ENCODE measurements around the gene ADGRG3.

ADGRG3 gene

GRCh38 chr16:57668263-57668571 lies at the start of gene ADGRG3:
Gene ADGRG3, plus strand, starts transcription at chr16:57668306. Its CDS starts 42 bp downstream, at chr16:57668348.
- no peak within 1 kb of the TSS for H3K4me3 ChIP-seq (ENCODE audit: low read depth, low read length)
- no peak for TF ChIP-seq CTCF (IDR thresholded peaks at IDR 0.05; ENCODE audit: insufficient read depth, low read depth, low read length, missing control alignments)
- DNase-seq (ENCODE audit: low read depth) = no peak

GRCh38 chr16:57619133-57619605 lies 48.9 kb upstream of the ADGRG3 start:
- TF ChIP-seq CTCF (IDR thresholded peaks at IDR 0.05; ENCODE audit: insufficient read depth, low read depth, low read length, missing control alignments) = no peak
- DNase-seq (ENCODE audit: low read depth) = no peak

GRCh38 chr16:57619606-57620334 lies 48.3 kb upstream of the ADGRG3 start:
- TF ChIP-seq CTCF (IDR thresholded peaks at IDR 0.05; ENCODE audit: insufficient read depth, low read depth, low read length, missing control alignments) = no peak
- H3K4me3 ChIP-seq (ENCODE audit: low read depth, low read length) = no peak overlapping the region
- DNase-seq (ENCODE audit: low read depth) = no peak

More at GRCh38 chr16:57619133-57619605, 48.9 kb upstream of the ADGRG3 start:
- no peak overlapping the region for H3K4me3 ChIP-seq (ENCODE audit: low read depth, low read length)

- H3K4me3 ChIP-seq (ENCODE audit: low read depth, low read length) = no peak overlapping the region
- DNase-seq (ENCODE audit: low read depth) = no peak
- no peak for TF ChIP-seq CTCF (IDR thresholded peaks at IDR 0.05; ENCODE audit: insufficient read depth, low read depth, low read length, missing control alignments)
These were observed 47.5 kb upstream of the ADGRG3 start for GRCh38 chr16:57620335-57621231.

GRCh38 chr16:57621521-57622271 lies 46.4 kb upstream of the ADGRG3 start:
- no peak overlapping the region for H3K4me3 ChIP-seq (ENCODE audit: low read depth, low read length)
- DNase-seq (ENCODE audit: low read depth) = no peak
- TF ChIP-seq CTCF (IDR thresholded peaks at IDR 0.05; ENCODE audit: insufficient read depth, low read depth, low read length, missing control alignments) = no peak

GRCh38 chr16:57622361-57623250 lies 45.5 kb upstream of the ADGRG3 start:
- DNase-seq (ENCODE audit: low read depth) = no peak
- TF ChIP-seq CTCF (IDR thresholded peaks at IDR 0.05; ENCODE audit: insufficient read depth, low read depth, low read length, missing control alignments) = no peak

More at GRCh38 chr16:57622361-57623250, 45.5 kb upstream of the ADGRG3 start:
- no peak overlapping the region for H3K4me3 ChIP-seq (ENCODE audit: low read depth, low read length)
